ENCODE data around the gene EFS.

- TF ChIP-seq EP300 (IDR thresholded peaks at IDR 0.05) (no peak), CTCF (IDR thresholded peaks at IDR 0.05) (no peak), POLR2A (IDR thresholded peaks at IDR 0.05) (no peak)
These were observed 3.7 kb downstream of the EFS start for GRCh38 chr14:23361320-23361719.

Measured in ovary (tissue), 3 donors.